Lower leg skin (tissue), 4 donors: ENCODE results near the gene CFAP410. TPM values are rescaled to one million over a fixed set of nuclear protein-coding genes. Genes with fewer than 3 reads are reported as not detected.
A peak's percentile ranks its signal among the peaks of the same experiment; 100 is the strongest.

ENCODE experiments used
- DNase-seq, 2 donors: peaks; one replicate each; pipeline ENCODE4 v3.0.0-alpha.2; 2019; ENCODE audit warnings: low spot score in 2 of 2
- H3K4me3 ChIP-seq: fragments of 200-600 bp; sonication (generic); 2 replicates; pipeline ENCODE4 v1.5.1; 2017; ENCODE audit warnings: mild to moderate bottlenecking, low read depth; ENCODE audit not compliant: poor library complexity, severe bottlenecking
- POLR2A ChIP-seq, 2 donors: fragments of 450-650 bp; IDR thresholded peaks; one replicate each; pipeline ENCODE4 v1.6.1; 2016 to 2017; ENCODE audit warnings: antibody characterized with exemption in 2 of 2, mild to moderate bottlenecking in 1 of 2, moderate library complexity in 1 of 2
- WGBS, 2 donors: methylation state at CpG; one replicate each; pipeline ENCODE4 v1.1.5; 2018; 5-methylcytosine and 5-hydroxymethylcytosine counted together
- intact Hi-C: fragments of 100-400 bp; cut with DNase I; formaldehyde crosslinking; loops from one replicate; pipeline ENCODE4 v1.15.0; 2023; ENCODE audit warnings: low total_unique reads
- total RNA-seq, 4 donors: library from RNA; depleted of rRNA; stranded (reverse); fragments of >200 nt; gene quantifications; one replicate each; pipeline ENCODE4 v1.1.0, GENCODE V29; 2016
- TF ChIP-seq, protein P1 (sequence below), 3 donors: fragments of 450-650 bp; IDR thresholded peaks; one replicate each; pipeline ENCODE4 v1.5.1; 2016; ENCODE audit warnings: antibody characterized with exemption in 3 of 3, mild to moderate bottlenecking in 3 of 3, moderate library complexity in 2 of 3

CFAP410 gene
- total RNA-seq, 4 donors from 2014 or later: 21.3 to 40.1 (median 25.2) TPM

DNA sequence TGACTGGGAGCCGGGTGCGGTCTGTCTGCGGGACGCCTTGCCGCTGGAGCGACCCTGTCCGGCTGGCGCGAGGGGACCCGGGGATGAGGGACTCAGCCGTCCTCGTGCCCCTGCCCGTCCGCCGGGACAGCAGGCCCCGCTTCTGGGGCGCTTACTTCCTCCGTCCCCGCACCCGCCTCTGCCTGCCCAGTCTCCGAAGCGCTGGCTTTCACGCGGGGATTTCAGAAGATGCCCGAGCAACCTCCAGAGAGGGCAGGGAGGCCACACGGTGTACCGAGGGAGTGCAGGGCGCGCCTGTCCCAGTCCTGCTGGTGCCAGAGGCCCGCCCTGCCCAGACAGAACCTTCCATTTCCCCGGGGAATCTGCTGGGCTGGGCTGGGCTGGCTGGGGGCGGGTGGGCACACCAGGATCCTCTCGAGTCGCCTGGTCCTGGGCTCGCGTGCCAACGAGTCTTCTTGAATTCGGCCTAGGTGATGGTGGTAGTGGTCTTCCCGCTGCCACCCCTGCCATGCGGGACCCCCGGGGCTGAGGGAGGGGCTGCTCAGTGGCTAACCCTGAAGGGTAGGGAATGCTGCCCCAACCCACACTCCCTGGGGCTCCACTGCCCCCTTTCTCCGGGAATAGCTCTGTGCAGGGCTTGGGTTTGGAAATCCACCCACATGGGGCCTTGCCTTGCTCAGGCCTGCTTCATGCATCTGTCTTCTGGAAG, 11.7 kb upstream of the CFAP410 start:
- DNase-seq: no peak
- H3K4me3 ChIP-seq: no peak overlapping the region
- 19 to 48% methylated on average over 16 to 29 of the region's 42 CpGs for WGBS, 2 donors
- no peak for TF ChIP-seq POLR2A (IDR thresholded peaks at IDR 0.05)
- TF ChIP-seq, protein P1, sequence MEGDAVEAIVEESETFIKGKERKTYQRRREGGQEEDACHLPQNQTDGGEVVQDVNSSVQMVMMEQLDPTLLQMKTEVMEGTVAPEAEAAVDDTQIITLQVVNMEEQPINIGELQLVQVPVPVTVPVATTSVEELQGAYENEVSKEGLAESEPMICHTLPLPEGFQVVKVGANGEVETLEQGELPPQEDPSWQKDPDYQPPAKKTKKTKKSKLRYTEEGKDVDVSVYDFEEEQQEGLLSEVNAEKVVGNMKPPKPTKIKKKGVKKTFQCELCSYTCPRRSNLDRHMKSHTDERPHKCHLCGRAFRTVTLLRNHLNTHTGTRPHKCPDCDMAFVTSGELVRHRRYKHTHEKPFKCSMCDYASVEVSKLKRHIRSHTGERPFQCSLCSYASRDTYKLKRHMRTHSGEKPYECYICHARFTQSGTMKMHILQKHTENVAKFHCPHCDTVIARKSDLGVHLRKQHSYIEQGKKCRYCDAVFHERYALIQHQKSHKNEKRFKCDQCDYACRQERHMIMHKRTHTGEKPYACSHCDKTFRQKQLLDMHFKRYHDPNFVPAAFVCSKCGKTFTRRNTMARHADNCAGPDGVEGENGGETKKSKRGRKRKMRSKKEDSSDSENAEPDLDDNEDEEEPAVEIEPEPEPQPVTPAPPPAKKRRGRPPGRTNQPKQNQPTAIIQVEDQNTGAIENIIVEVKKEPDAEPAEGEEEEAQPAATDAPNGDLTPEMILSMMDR (IDR thresholded peaks at IDR 0.05): no peak
- intact Hi-C loops: no loop called here

DNA sequence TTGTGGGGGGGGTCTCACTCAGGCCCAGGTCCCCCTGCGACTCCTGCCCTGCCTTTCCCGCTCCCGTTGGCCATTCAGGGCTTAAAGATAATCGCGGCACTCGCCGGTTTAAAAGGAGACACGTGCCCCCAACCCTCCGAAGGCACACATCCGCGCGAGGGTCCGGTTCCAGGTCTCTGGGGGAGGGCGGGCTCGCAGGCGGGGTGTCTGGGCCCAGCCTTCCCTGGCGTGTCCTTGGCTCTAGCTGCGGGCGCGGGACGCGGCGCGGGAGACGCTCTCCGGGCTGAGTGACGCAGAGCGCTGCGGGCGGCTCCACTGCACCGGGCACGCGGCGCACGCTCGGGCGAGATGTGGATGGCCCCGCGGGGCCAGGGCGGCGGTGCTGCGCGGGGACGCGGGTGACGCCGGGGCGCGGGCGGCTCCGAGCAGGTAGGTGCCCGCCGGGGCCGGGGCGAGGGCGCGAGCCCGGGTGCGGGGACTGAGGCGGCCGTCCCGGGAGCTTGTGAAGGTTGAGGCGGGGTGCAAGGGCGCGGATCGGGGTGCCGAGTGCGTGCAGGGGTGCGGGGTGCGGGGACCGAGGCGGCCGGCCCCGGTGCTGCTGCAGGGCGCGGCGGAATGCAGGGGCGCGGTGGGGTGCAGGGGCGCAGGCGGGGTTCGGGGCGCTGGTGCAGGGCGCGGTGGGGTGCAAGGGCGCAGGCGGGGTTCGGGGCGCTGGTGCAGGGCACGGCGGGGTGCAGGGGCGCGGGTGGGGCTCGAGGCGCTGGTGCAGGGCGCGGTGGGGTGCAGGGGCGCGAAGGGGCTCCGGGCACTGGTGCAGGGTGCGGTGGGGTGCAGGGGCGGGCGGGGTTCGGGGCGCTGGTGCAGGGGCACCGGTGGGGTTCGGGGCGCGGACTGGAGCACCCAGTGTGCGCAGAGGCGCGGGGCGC, 10.9 kb upstream of the CFAP410 start:
- no peak overlapping the region for H3K4me3 ChIP-seq
- WGBS, 2 donors: 9 to 18% methylated on average over 33 to 70 of the region's 113 CpGs
- TF ChIP-seq POLR2A (IDR thresholded peaks at IDR 0.05): no peak
- TF ChIP-seq, protein P1 (IDR thresholded peaks at IDR 0.05): no peak
- DNase-seq: no peak
- intact Hi-C loops: no loop called here

DNA sequence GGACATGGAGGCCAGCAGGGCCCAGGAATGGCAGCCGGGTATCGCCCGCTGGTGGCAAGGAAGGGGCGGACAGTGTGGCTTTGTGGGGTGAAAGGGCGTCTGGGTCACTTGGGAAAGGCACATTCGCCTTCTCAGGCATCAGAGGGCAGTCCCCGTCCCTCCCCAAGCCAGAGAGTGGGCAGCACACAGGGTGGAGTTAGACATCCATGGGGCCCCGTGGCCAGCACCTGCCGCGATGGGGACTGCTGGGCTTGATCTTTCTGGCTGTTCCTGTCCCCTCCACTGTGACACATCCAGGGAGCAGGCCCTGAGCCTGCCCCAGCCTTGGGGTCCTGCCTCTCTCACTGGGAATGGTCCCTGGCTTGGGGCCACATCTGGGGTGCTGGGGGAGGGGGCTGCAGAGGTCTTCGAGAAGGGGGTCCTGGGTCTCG, 10.2 kb upstream of the CFAP410 start:
- intact Hi-C loops: no loop called here
- no peak overlapping the region for H3K4me3 ChIP-seq
- WGBS, 2 donors: 73 to 78% methylated on average over 11 to 12 of the region's 12 CpGs
- no peak for TF ChIP-seq POLR2A (IDR thresholded peaks at IDR 0.05)
- TF ChIP-seq, protein P1 (IDR thresholded peaks at IDR 0.05): no peak
- peak in 1 of 2 donors; percentile 84 for DNase-seq

DNA sequence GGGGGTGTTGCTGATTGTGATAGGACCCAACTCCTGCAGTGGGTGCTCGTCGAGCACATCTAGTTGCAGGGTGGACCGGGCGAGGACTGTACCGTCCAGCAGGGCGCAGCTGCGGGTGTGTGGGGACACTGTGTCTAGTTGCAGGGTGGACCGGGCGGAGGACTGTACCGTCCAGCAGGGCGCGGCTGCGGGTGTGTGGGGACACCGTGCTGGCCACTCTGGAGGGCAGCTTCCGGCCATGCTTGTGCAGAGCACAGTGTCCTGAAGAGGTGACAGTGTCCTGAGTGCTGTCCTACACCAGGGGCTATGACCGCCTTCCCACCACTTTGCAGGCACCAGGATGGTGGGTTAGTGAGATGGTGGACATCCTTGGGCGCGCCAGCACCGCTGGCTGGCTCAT, 9.7 kb upstream of the CFAP410 start:
- DNase-seq: no peak
- intact Hi-C loops: no loop called here
- WGBS, 2 donors: 89 to 90% methylated on average over 17 to 18 of the region's 19 CpGs
- TF ChIP-seq, protein P1 (IDR thresholded peaks at IDR 0.05): no peak
- TF ChIP-seq POLR2A (IDR thresholded peaks at IDR 0.05): no peak
- H3K4me3 ChIP-seq: no peak overlapping the region

DNA sequence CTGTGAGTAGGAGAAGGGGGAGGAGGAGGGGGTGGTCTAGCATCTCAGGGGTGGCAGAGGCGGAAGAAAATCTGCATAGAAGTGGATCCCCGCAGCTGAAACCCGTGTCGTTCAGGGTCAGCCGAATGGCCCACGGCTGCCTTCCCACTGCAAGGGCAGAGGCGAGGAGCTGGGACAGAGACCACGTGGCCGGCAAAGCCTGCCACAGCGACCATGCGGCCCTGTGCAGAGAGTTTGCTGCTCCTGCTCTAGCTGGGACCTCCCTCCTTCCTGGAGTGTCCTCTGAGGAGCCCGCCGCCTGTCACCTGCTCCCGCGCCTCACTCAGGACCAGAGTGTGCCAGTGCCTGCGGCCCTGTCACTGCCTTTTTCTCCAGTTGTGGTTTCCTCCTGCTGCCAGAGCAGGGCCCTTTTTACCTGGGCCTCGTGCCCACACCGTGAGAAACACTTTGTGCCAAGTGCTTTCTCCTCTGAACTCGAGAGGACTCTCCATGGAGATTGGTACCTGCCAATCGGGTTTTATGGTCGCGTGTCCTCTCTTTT, 8.8 kb upstream of the CFAP410 start:
- no peak overlapping the region for H3K4me3 ChIP-seq
- TF ChIP-seq, protein P1 (IDR thresholded peaks at IDR 0.05): no peak
- TF ChIP-seq POLR2A (IDR thresholded peaks at IDR 0.05): no peak
- DNase-seq: peak in 1 of 2 donors; percentile 83
- WGBS, 2 donors: 44 to 53% methylated on average over 22 of the region's 22 CpGs
- intact Hi-C loops: no loop called here
